Embryonic facial prominence (tissue), 1 donor: ENCODE results near the gene PLCH2.
"Not testable (repeated sequence)": the region's sequence is repeated elsewhere in the genome, so short reads cannot be mapped to it uniquely, and the experiment has no call there.

Experiments used
- DNase-seq: peaks from one replicate; pipeline ENCODE4 v3.0.0-alpha.2; 2016; ENCODE audit errors: extremely low spot score

The PLCH2 gene

GRCh38 chr1:2544875-2545640 is 69.0 kb downstream of the PLCH2 start:
- no peak for DNase-seq

- DNase-seq, result no peak
Observed at GRCh38 chr1:2545754-2546514, 69.8 kb downstream of the PLCH2 start.

GRCh38 chr1:2546515-2547209 is 70.6 kb downstream of the PLCH2 start:
- DNase-seq, result no peak

GRCh38 chr1:2547210-2548067 is 71.3 kb downstream of the PLCH2 start:
- DNase-seq, result no peak

- no peak for DNase-seq
Observed at GRCh38 chr1:2548068-2548589, 72.0 kb downstream of the PLCH2 start.

- DNase-seq, result not testable (repeated sequence)
Observed at GRCh38 chr1:2549367-2550029, 73.4 kb downstream of the PLCH2 start.

- not testable (repeated sequence) for DNase-seq
Observed at GRCh38 chr1:2550309-2550861, 74.3 kb downstream of the PLCH2 start.

- not testable (repeated sequence) for DNase-seq
Observed at GRCh38 chr1:2551544-2551943, 75.5 kb downstream of the PLCH2 start.

GRCh38 chr1:2552189-2552588 is 76.1 kb downstream of the PLCH2 start:
- no peak for DNase-seq

- not testable (repeated sequence) for DNase-seq
Observed at GRCh38 chr1:2553076-2553475, 77.0 kb downstream of the PLCH2 start.

GRCh38 chr1:2553871-2554620 is 78.0 kb downstream of the PLCH2 start:
- DNase-seq, result no peak

- DNase-seq, result no peak
Observed at GRCh38 chr1:2554621-2555387, 78.7 kb downstream of the PLCH2 start.
